GM21529 (cell line): Measurements from ENCODE around the gene POC1A.

Experiments
- ATAC-seq: cut with Tn5 transposase; IDR thresholded peaks from one replicate; pipeline ENCODE4 v1.9.1; 2021; ENCODE audit not compliant: unreplicated experiment

The POC1A gene

GRCh38 chr3:52068730-52069129, 85.5 kb downstream of the POC1A start:
- no peak for ATAC-seq

GRCh38 chr3:52068055-52068571, 86.1 kb downstream of the POC1A start:
- ATAC-seq = no peak

- ATAC-seq = no peak
These were observed 86.7 kb downstream of the POC1A start for GRCh38 chr3:52067526-52067925.

- no peak for ATAC-seq
These were observed 87.2 kb downstream of the POC1A start for GRCh38 chr3:52067046-52067445.

- no peak for ATAC-seq
These were observed 88.9 kb downstream of the POC1A start for GRCh38 chr3:52065264-52065756.

GRCh38 chr3:52064561-52064960, 89.7 kb downstream of the POC1A start:
- ATAC-seq = no peak

- no peak for ATAC-seq
These were observed 91.0 kb downstream of the POC1A start for GRCh38 chr3:52063026-52063723.

GRCh38 chr3:52062505-52062904, 91.7 kb downstream of the POC1A start:
- peak; percentile 56 for ATAC-seq

GRCh38 chr3:52061121-52061910, 92.9 kb downstream of the POC1A start:
- ATAC-seq = no peak

GRCh38 chr3:52059781-52060180, 94.4 kb downstream of the POC1A start:
- ATAC-seq = no peak

- no peak for ATAC-seq
These were observed 96.3 kb downstream of the POC1A start for GRCh38 chr3:52057812-52058495.

GRCh38 chr3:52056968-52057811, 97.0 kb downstream of the POC1A start:
- peak; percentile 79 for ATAC-seq

GRCh38 chr3:52056521-52056967, 97.7 kb downstream of the POC1A start, which contains the start of gene DUSP7:
TSS of gene DUSP7 (minus strand) at chr3:52056571. CDS start at chr3:52056366, 205 bp downstream.
- peak; percentile 29 for ATAC-seq

- peak; percentile 5 for ATAC-seq
These were observed 98.5 kb downstream of the POC1A start for GRCh38 chr3:52055537-52056351.

GRCh38 chr3:52054661-52055511, 99.3 kb downstream of the POC1A start:
- no peak for ATAC-seq

GRCh38 chr3:52053307-52054304, 100.6 kb downstream of the POC1A start:
- ATAC-seq = no peak

- no peak for ATAC-seq
These were observed 101.4 kb downstream of the POC1A start for GRCh38 chr3:52052831-52053306.
